Spleen (tissue), 11 donors: Measurements from ENCODE around the gene CNN2. TPM values are rescaled to one million over a fixed set of nuclear protein-coding genes. Genes with fewer than 3 reads are reported as not detected.

Experiments
- DNase-seq: peaks from one replicate; pipeline ENCODE4 v3.0.0-alpha.2; 2020
- H3K27ac ChIP-seq, 8 donors: fragments of 200-600 bp; sonication (generic) in 7 of 8; 1 replicate in 4 of 8; 2 replicates in 4 of 8; pipeline versions ENCODE4 v1.5.0 to v1.8.0; 2016 to 2021; ENCODE audit warnings: inconsistent platforms in 4 of 8, mild to moderate bottlenecking in 4 of 8, moderate library complexity in 1 of 8
- H3K27me3 ChIP-seq, 7 donors: fragments of 200-600 bp; sonication (generic) in 6 of 7; replicated peaks in 1 of 7; 1 replicate in 4 of 7; 2 replicates in 3 of 7; pipeline versions ENCODE4 v1.5.0 to v1.8.0; 2016 to 2021; ENCODE audit warnings: inconsistent platforms in 3 of 7, mild to moderate bottlenecking in 1 of 7
- H3K36me3 ChIP-seq, 6 donors: fragments of 200-600 bp; sonication (generic) in 5 of 6; 1 replicate in 4 of 6; 2 replicates in 2 of 6; pipeline versions ENCODE4 v1.5.0 to v1.8.0; 2016 to 2021; ENCODE audit warnings: inconsistent platforms in 2 of 6
- H3K4me1 ChIP-seq, 6 donors: fragments of 200-600 bp; sonication (generic) in 5 of 6; 1 replicate in 3 of 6; 2 replicates in 3 of 6; pipeline versions ENCODE4 v1.5.0 to v1.8.0; 2016 to 2021; ENCODE audit warnings: inconsistent platforms in 3 of 6
- H3K4me3 ChIP-seq, 8 donors: fragments of 200-600 bp; sonication (generic) in 7 of 8; 1 replicate in 4 of 8; 2 replicates in 4 of 8; pipeline versions ENCODE4 v1.5.0 to v1.8.0; 2016 to 2021; ENCODE audit warnings: inconsistent platforms in 4 of 8, mild to moderate bottlenecking in 4 of 8, moderate library complexity in 2 of 8
- H3K9me3 ChIP-seq, 8 donors: fragments of 200-600 bp; sonication (generic) in 7 of 8; 1 replicate in 4 of 8; 2 replicates in 4 of 8; pipeline versions ENCODE4 v1.5.0 to v1.8.0; 2016 to 2021; ENCODE audit warnings: inconsistent platforms in 4 of 8
- POLR2A ChIP-seq, 3 donors: fragments of 450-650 bp; IDR thresholded peaks; one replicate each; pipeline ENCODE4 v1.5.1; 2017; ENCODE audit warnings: antibody characterized with exemption in 3 of 3, mild to moderate bottlenecking in 1 of 3
- POLR2AphosphoS5 ChIP-seq, 3 donors: sonication (generic); formaldehyde crosslinking; IDR thresholded peaks; one replicate each; pipeline ENCODE4 v1.5.1; 2017; ENCODE audit warnings: antibody characterized with exemption in 3 of 3
- WGBS, 5 donors: extraction: QIAGEN DNeasy Blood & Tissue Kit in 3 of 5; methylation state at CpG; one replicate each; pipeline versions ENCODE4 v1.1.5 to v1.1.7; 2013 to 2018; 5-methylcytosine and 5-hydroxymethylcytosine counted together
- intact Hi-C: fragments of 100-400 bp; cut with DNase I; formaldehyde crosslinking; loops from one replicate; pipeline ENCODE4 v1.15.0; 2023; ENCODE audit warnings: low total_unique reads
- polyA plus RNA-seq, 3 donors: library from polyadenylated mRNA; stranded (reverse); fragments of 200-250 nt; gene quantifications; one replicate each; pipeline ENCODE4 v1.2.1, GENCODE V29; 2013
- small RNA-seq, 4 donors: library from RNA; depleted of rRNA; stranded (forward); fragments of <200 nt; gene quantifications; one replicate each; pipeline ENCODE3, GENCODE V24; 2016
- total RNA-seq, 7 donors: library from RNA; depleted of rRNA in 3 of 7; stranded (reverse); fragments of >200 nt in 3 of 7; fragmentation: NEBNext Ultra II Directional in 4 of 7; extraction: Animal tissue kit (Norgen Biotek cat#: 25700) in 4 of 7; gene quantifications; one replicate each; pipeline versions ENCODE4 v1.1.0 to v1.2.1, GENCODE V29; 2016 to 2021
- TF ChIP-seq, protein P1 (sequence below), 11 experiments: fragments of 200-600 bp in 7 of 11; fragments of 450-650 bp in 4 of 11; sonication (generic) in 4 of 11; IDR thresholded peaks in 8 of 11; conservative IDR thresholded peaks in 3 of 11; 1 replicate in 7 of 11; 2 replicates in 4 of 11; pipeline versions ENCODE4 v1.4.0 to v1.8.0; 2016 to 2021; ENCODE audit warnings: antibody characterized with exemption in 11 of 11, inconsistent platforms in 4 of 11, mild to moderate bottlenecking in 1 of 11
- donor health status: healthy with polysubstance abuse.
- donor health status: DM: no; HTN: no; CAD: no; lungs with moderate emphysema.
- donor health status: DM: no; HTN: no; CAD: no.
- donor health status: Bipolar disorder and iron deficiency.
- donor health status: healthy.
- donor health status: DM: no; HTN: no; CAD: no.
- donor health status: DM: yes; HTN: yes; CAD: no.

Gene CNN2
- total and polyA plus RNA-seq, 10 donors: 102 to 296 (median 188) TPM

DNA sequence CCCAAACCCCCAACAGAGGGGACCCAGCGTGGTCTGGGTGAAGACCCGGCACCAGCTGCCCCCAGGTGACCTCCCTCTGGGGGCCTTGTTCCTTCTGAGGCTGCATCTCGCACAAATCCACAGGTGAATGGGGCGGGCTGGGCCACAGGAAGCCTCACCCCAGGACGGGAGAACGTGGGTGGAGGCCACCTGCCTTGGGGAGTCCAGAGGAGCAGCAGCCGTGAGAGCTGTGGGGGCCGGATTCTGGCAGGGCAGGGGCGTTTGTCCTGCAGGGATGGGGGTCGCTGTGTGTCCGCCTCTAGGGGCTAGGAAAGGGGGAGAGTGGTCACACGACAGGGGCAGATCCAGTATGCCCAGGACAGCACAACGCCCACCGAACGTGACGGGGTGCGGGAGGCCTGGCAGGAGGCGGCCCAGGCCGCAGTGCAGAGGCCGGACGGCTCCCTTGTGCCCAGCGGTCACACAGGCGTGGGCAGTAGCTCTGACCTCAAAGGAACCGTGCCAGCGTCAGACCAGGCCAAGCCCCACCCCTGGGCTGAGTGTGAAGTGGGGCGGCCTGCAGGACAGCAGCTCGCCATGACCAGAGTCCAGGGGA is 62.1 kb downstream of the CNN2 start:
- Histone ChIP-seq H3K4me3 (peak overlapping the region in 1 of 8 donors; percentile 44), H3K27me3 (no peaks in the 10 kb centered on the region), H3K36me3 (peaks cover 4 to 100% (median 83%) of the 10 kb centered on the region in 6 donors), H3K9me3 (no peaks in the 10 kb centered on the region), H3K27ac (peak overlapping the region; percentile 54 to 93 (median 82)), H3K4me1 (peaks cover 23 to 100% (median 69%) of the 10 kb centered on the region in 6 donors)
- WGBS, 5 donors: 68 to 74% (median 72%) methylated on average over 25 to 27 of the region's 27 CpGs
- TF ChIP-seq, protein P1, sequence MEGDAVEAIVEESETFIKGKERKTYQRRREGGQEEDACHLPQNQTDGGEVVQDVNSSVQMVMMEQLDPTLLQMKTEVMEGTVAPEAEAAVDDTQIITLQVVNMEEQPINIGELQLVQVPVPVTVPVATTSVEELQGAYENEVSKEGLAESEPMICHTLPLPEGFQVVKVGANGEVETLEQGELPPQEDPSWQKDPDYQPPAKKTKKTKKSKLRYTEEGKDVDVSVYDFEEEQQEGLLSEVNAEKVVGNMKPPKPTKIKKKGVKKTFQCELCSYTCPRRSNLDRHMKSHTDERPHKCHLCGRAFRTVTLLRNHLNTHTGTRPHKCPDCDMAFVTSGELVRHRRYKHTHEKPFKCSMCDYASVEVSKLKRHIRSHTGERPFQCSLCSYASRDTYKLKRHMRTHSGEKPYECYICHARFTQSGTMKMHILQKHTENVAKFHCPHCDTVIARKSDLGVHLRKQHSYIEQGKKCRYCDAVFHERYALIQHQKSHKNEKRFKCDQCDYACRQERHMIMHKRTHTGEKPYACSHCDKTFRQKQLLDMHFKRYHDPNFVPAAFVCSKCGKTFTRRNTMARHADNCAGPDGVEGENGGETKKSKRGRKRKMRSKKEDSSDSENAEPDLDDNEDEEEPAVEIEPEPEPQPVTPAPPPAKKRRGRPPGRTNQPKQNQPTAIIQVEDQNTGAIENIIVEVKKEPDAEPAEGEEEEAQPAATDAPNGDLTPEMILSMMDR (IDR thresholded peaks at IDR 0.05 in 8 of 11, conservative IDR thresholded peaks at IDR 0.05 in 3 of 11): no peak
- TF ChIP-seq POLR2AphosphoS5 (IDR thresholded peaks at IDR 0.05): peak; percentile 69 to 86 (median 70)
- peak in 1 of 3 donors; percentile 13 for TF ChIP-seq POLR2A (IDR thresholded peaks at IDR 0.05)
- DNase-seq: peak; percentile 85
- intact Hi-C loops: no loop called here

Small RNA genes within 50 kb of the gene (small RNA-seq; reads per million reads assigned to genes)
- 0 to 0.56 (median 0) reads per million in 4 donors for gene RNU6-2

Other genes with a start within 250 kb of the CNN2 start
- gene PTBP1, start 229.2 kb upstream of the CNN2 start, total RNA-seq: 100 to 1,000 TPM; 147 to 305 (median 247) TPM
- 100 to 1,000 TPM in 1 of 3 donors, 10 to 100 TPM in 2; 89.9 to 130 (median 98.6) TPM for gene PTBP1, start 229.2 kb upstream of the CNN2 start, polyA plus RNA-seq
- under 1 TPM in 5 of 7 donors, not detected in 2; 0.27 to 0.79 (median 0.43) TPM for gene PLPPR3, start 204.7 kb upstream of the CNN2 start, total RNA-seq
- gene PLPPR3, start 204.7 kb upstream of the CNN2 start, polyA plus RNA-seq: under 1 TPM in 1 of 3 donors, not detected in 2; 0.03 TPM
- 10 to 100 TPM in 3 of 7 donors, 1 to 10 TPM in 4; 3.1 to 69.7 (median 9.6) TPM for gene AZU1, start 198.8 kb upstream of the CNN2 start, total RNA-seq
- gene AZU1, start 198.8 kb upstream of the CNN2 start, polyA plus RNA-seq: 1 to 10 TPM; 1.7 to 7.6 (median 4.2) TPM
- 100 to 1,000 TPM in 1 of 7 donors, 10 to 100 TPM in 3, 1 to 10 TPM in 3; 2.8 to 168 (median 11.7) TPM for gene PRTN3, start 185.6 kb upstream of the CNN2 start, total RNA-seq
- gene PRTN3, start 185.6 kb upstream of the CNN2 start, polyA plus RNA-seq: 1 to 10 TPM in 2 of 3 donors, under 1 TPM in 1; 0.89 to 3.3 (median 1.3) TPM
- 100 to 1,000 TPM in 1 of 7 donors, 10 to 100 TPM in 4, 1 to 10 TPM in 2; 3.9 to 137 (median 17.0) TPM for gene ELANE, start 174.3 kb upstream of the CNN2 start, total RNA-seq
- 1 to 10 TPM; 2.8 to 6.7 (median 5.4) TPM for gene ELANE, start 174.3 kb upstream of the CNN2 start, polyA plus RNA-seq
- 10 to 100 TPM; 11.3 to 59.5 (median 26.2) TPM for gene CFD, start 166.9 kb upstream of the CNN2 start, total RNA-seq
- 10 to 100 TPM in 2 of 3 donors, 1 to 10 TPM in 1; 6.6 to 25.3 (median 18.4) TPM for gene CFD, start 166.9 kb upstream of the CNN2 start, polyA plus RNA-seq
- 10 to 100 TPM; 37.0 to 60.7 (median 52.7) TPM for gene MED16, start 133.4 kb upstream of the CNN2 start, total RNA-seq
- 10 to 100 TPM; 43.2 to 82.1 (median 77.6) TPM for gene MED16, start 133.4 kb upstream of the CNN2 start, polyA plus RNA-seq
- gene RNU6-9, start 133.1 kb upstream of the CNN2 start, total RNA-seq: not detected
- not detected for gene RNU6-9, start 133.1 kb upstream of the CNN2 start, polyA plus RNA-seq
- 100 to 1,000 TPM in 3 of 7 donors, 10 to 100 TPM in 4; 41.0 to 175 (median 90.9) TPM for gene R3HDM4, start 113.4 kb upstream of the CNN2 start, total RNA-seq
- gene R3HDM4, start 113.4 kb upstream of the CNN2 start, polyA plus RNA-seq: 10 to 100 TPM; 74.6 to 99.7 (median 87.4) TPM
- under 1 TPM in 5 of 7 donors, not detected in 2; 0.30 to 0.50 (median 0.37) TPM for gene KISS1R, start 109.3 kb upstream of the CNN2 start, total RNA-seq
- under 1 TPM; 0.22 to 0.42 (median 0.27) TPM for gene KISS1R, start 109.3 kb upstream of the CNN2 start, polyA plus RNA-seq
- 10 to 100 TPM; 14.9 to 42.5 (median 22.6) TPM for gene ARID3A, start 100.6 kb upstream of the CNN2 start, total RNA-seq
- gene ARID3A, start 100.6 kb upstream of the CNN2 start, polyA plus RNA-seq: 10 to 100 TPM in 1 of 3 donors, 1 to 10 TPM in 2; 2.5 to 10.3 (median 3.2) TPM
- gene WDR18, start 42.3 kb upstream of the CNN2 start, total RNA-seq: 10 to 100 TPM; 17.8 to 63.4 (median 28.2) TPM
- 10 to 100 TPM; 57.6 to 96.0 (median 85.9) TPM for gene WDR18, start 42.3 kb upstream of the CNN2 start, polyA plus RNA-seq
- under 1 TPM in 2 of 7 donors, not detected in 5; 0.07 to 0.11 TPM for gene GRIN3B, start 26.2 kb upstream of the CNN2 start, total RNA-seq
- gene GRIN3B, start 26.2 kb upstream of the CNN2 start, polyA plus RNA-seq: not detected
- gene TMEM259, start 5.5 kb upstream of the CNN2 start, total RNA-seq: 100 to 1,000 TPM; 187 to 275 (median 240) TPM
- gene TMEM259, start 5.5 kb upstream of the CNN2 start, polyA plus RNA-seq: 100 to 1,000 TPM; 172 to 560 (median 460) TPM
- gene RNU6-2, start 5.1 kb upstream of the CNN2 start, total RNA-seq: not detected
- not detected for gene RNU6-2, start 5.1 kb upstream of the CNN2 start, polyA plus RNA-seq
- 100 to 1,000 TPM in 3 of 7 donors, 10 to 100 TPM in 4; 64.6 to 162 (median 94.7) TPM for gene ABCA7, start 13.5 kb downstream of the CNN2 start, total RNA-seq
- 100 to 1,000 TPM in 2 of 3 donors, 10 to 100 TPM in 1; 67.5 to 197 (median 152) TPM for gene ABCA7, start 13.5 kb downstream of the CNN2 start, polyA plus RNA-seq
- 100 to 1,000 TPM; 161 to 258 (median 237) TPM for gene ARHGAP45, start 40.6 kb downstream of the CNN2 start, total RNA-seq
- gene ARHGAP45, start 40.6 kb downstream of the CNN2 start, polyA plus RNA-seq: 100 to 1,000 TPM; 205 to 356 (median 329) TPM
- gene POLR2E, start 68.8 kb downstream of the CNN2 start, total RNA-seq: 100 to 1,000 TPM; 106 to 152 (median 123) TPM
- 100 to 1,000 TPM in 2 of 3 donors, 10 to 100 TPM in 1; 70.8 to 144 (median 105) TPM for gene POLR2E, start 68.8 kb downstream of the CNN2 start, polyA plus RNA-seq
- gene GPX4, start 77.4 kb downstream of the CNN2 start, total RNA-seq: 100 to 1,000 TPM; 138 to 275 (median 216) TPM
- 100 to 1,000 TPM; 480 to 562 (median 522) TPM for gene GPX4, start 77.4 kb downstream of the CNN2 start, polyA plus RNA-seq
- 100 to 1,000 TPM in 5 of 7 donors, 10 to 100 TPM in 2; 51.7 to 230 (median 168) TPM for gene SBNO2, start 147.7 kb downstream of the CNN2 start, total RNA-seq
- 10 to 100 TPM; 16.2 to 62.0 (median 29.8) TPM for gene SBNO2, start 147.7 kb downstream of the CNN2 start, polyA plus RNA-seq
- gene STK11, start 179.2 kb downstream of the CNN2 start, total RNA-seq: 10 to 100 TPM; 52.1 to 85.0 (median 75.3) TPM
- gene STK11, start 179.2 kb downstream of the CNN2 start, polyA plus RNA-seq: 100 to 1,000 TPM in 1 of 3 donors, 10 to 100 TPM in 2; 44.0 to 107 (median 46.7) TPM
- gene CBARP, start 211.4 kb downstream of the CNN2 start, total RNA-seq: 1 to 10 TPM in 1 of 7 donors, under 1 TPM in 5, not detected in 1; 0.12 to 1.2 (median 0.41) TPM
- under 1 TPM in 2 of 3 donors, not detected in 1; 0.05 to 0.48 TPM for gene CBARP, start 211.4 kb downstream of the CNN2 start, polyA plus RNA-seq
- gene ATP5F1D, start 215.1 kb downstream of the CNN2 start, total RNA-seq: 100 to 1,000 TPM in 4 of 7 donors, 10 to 100 TPM in 3; 49.1 to 131 (median 102) TPM
- 100 to 1,000 TPM; 164 to 166 (median 165) TPM for gene ATP5F1D, start 215.1 kb downstream of the CNN2 start, polyA plus RNA-seq
- gene MIDN, start 222.0 kb downstream of the CNN2 start, total RNA-seq: 100 to 1,000 TPM in 4 of 7 donors, 10 to 100 TPM in 3; 42.1 to 223 (median 138) TPM
- gene MIDN, start 222.0 kb downstream of the CNN2 start, polyA plus RNA-seq: 10 to 100 TPM; 16.5 to 48.9 (median 19.1) TPM
- gene CIRBP, start 242.7 kb downstream of the CNN2 start, total RNA-seq: 100 to 1,000 TPM; 333 to 672 (median 514) TPM
- 100 to 1,000 TPM; 406 to 894 (median 843) TPM for gene CIRBP, start 242.7 kb downstream of the CNN2 start, polyA plus RNA-seq
- gene FAM174C, start 248.9 kb downstream of the CNN2 start, total RNA-seq: 10 to 100 TPM; 35.8 to 69.6 (median 43.9) TPM
- 100 to 1,000 TPM in 1 of 3 donors, 10 to 100 TPM in 2; 82.9 to 134 (median 88.6) TPM for gene FAM174C, start 248.9 kb downstream of the CNN2 start, polyA plus RNA-seq